SU-DHL-6 (cell line): Measurements from ENCODE around the gene ZMYM2.

Experiments
- CTCF ChIP-seq: fragments of 200-600 bp; sonication (generic); IDR thresholded peaks from one replicate; pipeline ENCODE4 v1.5.1; 2017; ENCODE audit warnings: antibody characterized with exemption, mild to moderate bottlenecking, low read length, moderate library complexity; ENCODE audit not compliant: insufficient read depth, poor library complexity, severe bottlenecking
- EZH2phosphoT487 ChIP-seq: fragments of 200-600 bp; sonication (generic), shearing (Covaris generic); conservative IDR thresholded peaks from 2 replicates; pipeline ENCODE4 v1.6.1; 2018; ENCODE audit warnings: mild to moderate bottlenecking, antibody characterized with exemption, low read length, moderate library complexity, mixed read lengths

GRCh38 chr13:19959141-19959830 lies 759 bp downstream of the ZMYM2 start:
- TF ChIP-seq CTCF, result no peak
- no peak for TF ChIP-seq EZH2phosphoT487
